Sigmoid colon (tissue), 7 donors: ENCODE measurements around the gene POU6F2. TPM values are rescaled to one million over a fixed set of nuclear protein-coding genes. Genes with fewer than 3 reads are reported as not detected.

Experiments used
- DNase-seq: peaks from one replicate; pipeline ENCODE4 v3.0.0-alpha.2; 2019
- H3K27ac ChIP-seq, 4 donors: fragments of 200-600 bp; sonication (generic); one replicate each; pipeline ENCODE4 v1.5.1; 2016 to 2019; ENCODE audit warnings: mild to moderate bottlenecking in 1 of 4
- H3K27me3 ChIP-seq, 3 donors: fragments of 200-600 bp; sonication (generic); one replicate each; pipeline ENCODE4 v1.5.1; 2019; ENCODE audit warnings: mild to moderate bottlenecking in 1 of 3
- H3K36me3 ChIP-seq, 4 donors: fragments of 200-600 bp; sonication (generic); one replicate each; pipeline ENCODE4 v1.5.1; 2016 to 2019
- H3K4me1 ChIP-seq, 4 donors: fragments of 200-600 bp; sonication (generic); one replicate each; pipeline ENCODE4 v1.5.1; 2017 to 2019
- H3K4me3 ChIP-seq, 4 donors: fragments of 200-600 bp; sonication (generic); one replicate each; pipeline ENCODE4 v1.5.1; 2017 to 2019; ENCODE audit warnings: mild to moderate bottlenecking in 2 of 4, moderate library complexity in 1 of 4
- H3K9me3 ChIP-seq, 4 donors: fragments of 200-600 bp in 3 of 4; sonication (generic) in 3 of 4; one replicate each; pipeline versions ENCODE4 v1.5.1 to v1.6.1; 2013 to 2019
- CTCF ChIP-seq, 4 experiments: fragments of 450-650 bp in 3 of 4; fragments of 200-600 bp in 1 of 4; IDR thresholded peaks; one replicate each; pipeline ENCODE4 v1.5.1; 2016 to 2019; ENCODE audit warnings: antibody characterized with exemption in 4 of 4, mild to moderate bottlenecking in 3 of 4, moderate library complexity in 2 of 4
- EP300 ChIP-seq, 4 donors: sonication (generic); formaldehyde crosslinking; IDR thresholded peaks; one replicate each; pipeline ENCODE4 v1.6.1; 2017; ENCODE audit warnings: antibody characterized with exemption in 4 of 4
- POLR2A ChIP-seq, 2 donors: fragments of 450-650 bp; IDR thresholded peaks; one replicate each; pipeline ENCODE4 v1.6.1; 2016; ENCODE audit warnings: antibody characterized with exemption in 2 of 2, mild to moderate bottlenecking in 2 of 2, moderate library complexity in 2 of 2
- POLR2AphosphoS5 ChIP-seq, 4 donors: sonication (generic); formaldehyde crosslinking; IDR thresholded peaks; one replicate each; pipeline ENCODE4 v1.6.1; 2017; ENCODE audit warnings: antibody characterized with exemption in 4 of 4
- WGBS, 2 donors: extraction: QIAGEN DNeasy Blood & Tissue Kit; methylation state at CpG; one replicate each; pipeline ENCODE4 v1.1.7; 2013; 5-methylcytosine and 5-hydroxymethylcytosine counted together
- intact Hi-C: fragments of 100-400 bp; cut with DNase I; formaldehyde crosslinking; loops from one replicate; pipeline ENCODE4 v1.15.1; 2023
- polyA plus RNA-seq, 3 donors: library from polyadenylated mRNA; stranded (reverse); fragments of 200-250 nt; gene quantifications; one replicate each; pipeline ENCODE4 v1.2.3, GENCODE V29; 2013
- total RNA-seq, 4 donors: library from RNA; depleted of rRNA; stranded (reverse); fragments of >200 nt; gene quantifications; one replicate each; pipeline ENCODE4 v1.1.0, GENCODE V29; 2016
- donor health status: healthy with polysubstance abuse.
- donor health status: Bipolar disorder and iron deficiency.
- donor health status: healthy.

Gene POU6F2
- total and polyA plus RNA-seq, 7 donors, result 0.04 TPM; not detected in 6

DNA sequence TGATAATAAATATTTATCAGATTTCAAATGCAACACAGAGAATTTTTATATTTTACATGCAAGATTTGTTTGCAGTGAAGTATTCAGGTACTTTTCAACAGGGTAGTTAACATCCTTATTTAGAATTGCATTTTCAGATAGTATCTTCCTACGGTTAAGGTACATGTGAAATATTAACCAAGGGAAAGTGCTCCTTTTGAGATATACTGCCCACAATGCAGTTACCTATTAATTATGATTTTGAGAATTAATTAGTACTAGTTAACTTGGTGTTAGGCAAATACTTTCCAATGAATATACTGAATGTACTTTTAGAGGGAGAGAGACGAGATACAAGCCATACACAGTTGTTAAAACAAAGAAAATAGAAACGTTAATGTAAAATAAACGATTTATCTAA lies 382.3 kb downstream of the POU6F2 start:
- intact Hi-C loops, result no loop called here
- 28 to 58% methylated on average over 4 of the region's 4 CpGs for WGBS, 2 donors
- DNase-seq, result no peak
- no peak for TF ChIP-seq EP300 (IDR thresholded peaks at IDR 0.05)
- no peak overlapping the region for H3K4me3 ChIP-seq
- H3K27me3 ChIP-seq, result no peaks in the 10 kb centered on the region
- peaks cover 0 to 6% (median 0%) of the 10 kb centered on the region in 4 donors for H3K4me1 ChIP-seq
- H3K9me3 ChIP-seq, result no peaks in the 10 kb centered on the region
- H3K27ac ChIP-seq, result no peak overlapping the region
- no peaks in the 10 kb centered on the region for H3K36me3 ChIP-seq

- TF ChIP-seq CTCF (IDR thresholded peaks at IDR 0.05) (no peak), POLR2A (IDR thresholded peaks at IDR 0.05) (no peak), EP300 (IDR thresholded peaks at IDR 0.05) (no peak), POLR2AphosphoS5 (IDR thresholded peaks at IDR 0.05) (no peak)
- Histone ChIP-seq H3K4me3 (no peak overlapping the region), H3K27me3 (no peaks in the 10 kb centered on the region), H3K27ac (no peak overlapping the region), H3K36me3 (no peaks in the 10 kb centered on the region), H3K4me1 (peaks cover 0 to 6% (median 0%) of the 10 kb centered on the region in 4 donors), H3K9me3 (no peaks in the 10 kb centered on the region)
- DNase-seq, result no peak
- intact Hi-C loops, result no loop called here
- WGBS, 2 donors, result 85 to 87% methylated on average over 1 of the region's 1 CpG
These were observed 383.1 kb downstream of the POU6F2 start for GRCh38 chr7:39360766-39361165.

GRCh38 chr7:39365751-39366295 lies 388.1 kb downstream of the POU6F2 start:
- DNase-seq, result no peak
- no peaks in the 10 kb centered on the region for H3K27me3 ChIP-seq
- no peaks in the 10 kb centered on the region for H3K4me1 ChIP-seq
- H3K4me3 ChIP-seq, result no peak overlapping the region
- no peak overlapping the region for H3K27ac ChIP-seq
- no peaks in the 10 kb centered on the region for H3K9me3 ChIP-seq
- 13 to 76% methylated on average over 1 of the region's 1 CpG for WGBS, 2 donors
- no peak for TF ChIP-seq POLR2A (IDR thresholded peaks at IDR 0.05)
- no peak for TF ChIP-seq CTCF (IDR thresholded peaks at IDR 0.05)
- intact Hi-C loops, result no loop called here
- no peaks in the 10 kb centered on the region for H3K36me3 ChIP-seq

DNA sequence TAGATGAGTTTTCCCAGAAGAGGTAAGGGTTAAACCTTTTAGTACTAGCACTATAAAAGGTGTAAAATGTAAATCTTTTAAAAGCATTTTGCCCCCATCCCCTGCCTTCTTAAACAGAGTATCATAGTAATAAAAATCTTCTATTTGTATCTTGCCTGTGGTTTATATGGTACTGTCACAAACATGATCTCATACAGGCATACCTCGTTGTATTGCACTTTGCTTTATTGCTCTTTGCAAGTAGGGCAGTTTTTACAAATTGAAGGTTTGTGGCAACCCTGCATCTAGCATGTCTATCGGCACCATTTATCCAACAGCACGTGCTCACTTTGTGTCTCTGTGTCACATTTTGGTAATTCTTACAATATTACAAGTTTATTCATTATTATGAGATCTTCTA lies 389.7 kb downstream of the POU6F2 start:
- H3K36me3 ChIP-seq, result no peaks in the 10 kb centered on the region
- TF ChIP-seq CTCF (IDR thresholded peaks at IDR 0.05), result no peak
- no peak for TF ChIP-seq EP300 (IDR thresholded peaks at IDR 0.05)
- TF ChIP-seq POLR2AphosphoS5 (IDR thresholded peaks at IDR 0.05), result no peak
- no peak for TF ChIP-seq POLR2A (IDR thresholded peaks at IDR 0.05)
- no peak overlapping the region for H3K27ac ChIP-seq
- WGBS, 2 donors, result 34 to 56% methylated on average over 3 of the region's 3 CpGs
- no peaks in the 10 kb centered on the region for H3K9me3 ChIP-seq
- no peak overlapping the region for H3K4me3 ChIP-seq
- intact Hi-C loops, result no loop called here
- DNase-seq, result no peak
- no peaks in the 10 kb centered on the region for H3K27me3 ChIP-seq
- no peaks in the 10 kb centered on the region for H3K4me1 ChIP-seq

- Histone ChIP-seq H3K27me3 (no peaks in the 10 kb centered on the region), H3K27ac (no peak overlapping the region), H3K36me3 (no peaks in the 10 kb centered on the region), H3K4me1 (no peaks in the 10 kb centered on the region), H3K4me3 (no peak overlapping the region), H3K9me3 (no peaks in the 10 kb centered on the region)
- DNase-seq, result no peak
- TF ChIP-seq CTCF (IDR thresholded peaks at IDR 0.05), result no peak
- TF ChIP-seq POLR2A (IDR thresholded peaks at IDR 0.05), result no peak
- TF ChIP-seq EP300 (IDR thresholded peaks at IDR 0.05), result no peak
- TF ChIP-seq POLR2AphosphoS5 (IDR thresholded peaks at IDR 0.05), result no peak
- intact Hi-C loops, result no loop called here
- 81 to 89% methylated on average over 2 of the region's 2 CpGs for WGBS, 2 donors
These were observed 390.2 kb downstream of the POU6F2 start for GRCh38 chr7:39367943-39368342.
